LNCAP (cell line): ENCODE results near the gene PDZD2.

ENCODE experiments used
- TF ChIP-seq, protein P1 (sequence below): fragments of 450-650 bp; IDR thresholded peaks from 2 replicates; pipeline ENCODE4 v1.5.1; 2017; ENCODE audit warnings: mild to moderate bottlenecking

Gene PDZD2

DNA sequence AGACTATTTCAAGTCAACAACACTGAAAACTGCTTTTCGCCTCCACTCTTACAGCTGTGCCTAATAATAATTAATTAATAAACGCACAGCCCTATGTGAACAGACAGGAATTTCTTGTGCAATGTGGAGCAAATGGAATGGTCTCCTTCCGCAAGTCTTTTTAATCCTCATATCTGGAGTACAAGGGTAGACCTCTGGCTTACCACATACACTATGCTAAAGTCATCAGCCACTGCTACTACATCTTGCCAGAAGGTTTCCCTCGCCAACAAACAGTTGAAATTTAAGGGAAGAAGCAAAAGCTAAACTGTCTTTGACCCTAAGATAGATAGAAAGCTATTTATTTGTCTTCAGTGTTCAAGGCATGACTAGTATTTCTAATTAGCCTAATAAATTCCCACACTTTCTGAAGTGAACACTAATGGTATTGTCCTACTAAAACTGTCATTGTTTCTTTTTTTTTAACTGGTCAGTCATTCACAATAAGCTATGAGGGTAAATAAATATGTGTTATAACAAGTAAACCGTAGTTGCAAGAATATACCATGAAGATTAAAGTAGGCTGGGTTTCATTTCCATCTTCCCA is 471.3 kb downstream of the PDZD2 start:
- TF ChIP-seq, protein P1, sequence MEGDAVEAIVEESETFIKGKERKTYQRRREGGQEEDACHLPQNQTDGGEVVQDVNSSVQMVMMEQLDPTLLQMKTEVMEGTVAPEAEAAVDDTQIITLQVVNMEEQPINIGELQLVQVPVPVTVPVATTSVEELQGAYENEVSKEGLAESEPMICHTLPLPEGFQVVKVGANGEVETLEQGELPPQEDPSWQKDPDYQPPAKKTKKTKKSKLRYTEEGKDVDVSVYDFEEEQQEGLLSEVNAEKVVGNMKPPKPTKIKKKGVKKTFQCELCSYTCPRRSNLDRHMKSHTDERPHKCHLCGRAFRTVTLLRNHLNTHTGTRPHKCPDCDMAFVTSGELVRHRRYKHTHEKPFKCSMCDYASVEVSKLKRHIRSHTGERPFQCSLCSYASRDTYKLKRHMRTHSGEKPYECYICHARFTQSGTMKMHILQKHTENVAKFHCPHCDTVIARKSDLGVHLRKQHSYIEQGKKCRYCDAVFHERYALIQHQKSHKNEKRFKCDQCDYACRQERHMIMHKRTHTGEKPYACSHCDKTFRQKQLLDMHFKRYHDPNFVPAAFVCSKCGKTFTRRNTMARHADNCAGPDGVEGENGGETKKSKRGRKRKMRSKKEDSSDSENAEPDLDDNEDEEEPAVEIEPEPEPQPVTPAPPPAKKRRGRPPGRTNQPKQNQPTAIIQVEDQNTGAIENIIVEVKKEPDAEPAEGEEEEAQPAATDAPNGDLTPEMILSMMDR, result no peak

DNA sequence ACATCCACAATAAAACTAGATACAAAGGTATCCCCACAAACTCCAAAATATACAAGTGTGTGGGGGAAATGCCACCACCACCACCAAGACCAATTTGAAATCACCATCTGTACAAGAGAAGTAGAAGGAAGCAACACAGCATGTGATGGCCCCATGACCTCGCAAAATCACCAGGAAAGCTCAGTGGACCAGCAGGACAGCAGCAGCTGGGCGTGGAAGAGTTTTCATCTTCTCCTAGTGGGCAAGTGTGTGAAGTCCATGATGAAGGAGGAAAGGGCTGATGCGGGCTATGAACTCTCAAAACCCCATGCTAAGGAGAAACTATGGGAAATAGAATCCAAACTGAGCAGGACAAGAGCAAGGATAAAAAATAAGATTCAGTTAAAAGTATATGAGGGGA is 477.1 kb downstream of the PDZD2 start:
- TF ChIP-seq, protein P1, result no peak

DNA sequence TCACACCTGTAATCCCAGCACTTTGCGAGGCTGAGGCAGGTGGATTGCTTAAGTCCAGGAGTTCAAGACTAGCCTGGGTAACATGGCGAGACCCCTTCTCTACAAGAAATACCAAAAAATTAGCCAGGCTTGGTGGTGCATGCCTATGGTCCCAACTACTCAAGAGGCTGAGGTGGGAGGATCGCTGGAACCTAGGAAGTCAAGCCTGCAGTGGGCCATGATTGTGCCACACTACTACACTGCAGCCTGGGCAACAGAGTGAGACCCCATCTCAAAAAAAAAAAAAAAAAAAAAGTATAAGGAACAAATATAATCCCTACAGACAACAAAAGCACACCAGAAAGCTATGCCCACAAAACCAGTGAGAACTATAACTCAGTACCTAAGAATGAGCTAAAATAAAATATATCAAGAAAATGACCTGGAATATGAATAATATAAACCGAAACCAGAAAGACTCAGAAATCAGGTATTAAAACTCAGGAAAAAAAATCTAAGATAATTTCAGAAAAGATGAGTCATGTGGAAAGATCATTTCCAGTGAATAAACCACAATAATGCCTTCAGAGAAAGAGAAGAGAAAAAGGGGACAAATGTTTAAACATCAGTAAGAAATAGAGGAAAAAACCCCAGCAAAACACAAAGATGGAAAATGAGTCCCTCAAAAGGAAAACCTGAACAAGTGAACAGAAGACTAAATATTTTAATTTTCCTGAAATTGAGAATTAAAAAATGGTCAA is 477.8 kb downstream of the PDZD2 start:
- TF ChIP-seq, protein P1, result no peak

DNA sequence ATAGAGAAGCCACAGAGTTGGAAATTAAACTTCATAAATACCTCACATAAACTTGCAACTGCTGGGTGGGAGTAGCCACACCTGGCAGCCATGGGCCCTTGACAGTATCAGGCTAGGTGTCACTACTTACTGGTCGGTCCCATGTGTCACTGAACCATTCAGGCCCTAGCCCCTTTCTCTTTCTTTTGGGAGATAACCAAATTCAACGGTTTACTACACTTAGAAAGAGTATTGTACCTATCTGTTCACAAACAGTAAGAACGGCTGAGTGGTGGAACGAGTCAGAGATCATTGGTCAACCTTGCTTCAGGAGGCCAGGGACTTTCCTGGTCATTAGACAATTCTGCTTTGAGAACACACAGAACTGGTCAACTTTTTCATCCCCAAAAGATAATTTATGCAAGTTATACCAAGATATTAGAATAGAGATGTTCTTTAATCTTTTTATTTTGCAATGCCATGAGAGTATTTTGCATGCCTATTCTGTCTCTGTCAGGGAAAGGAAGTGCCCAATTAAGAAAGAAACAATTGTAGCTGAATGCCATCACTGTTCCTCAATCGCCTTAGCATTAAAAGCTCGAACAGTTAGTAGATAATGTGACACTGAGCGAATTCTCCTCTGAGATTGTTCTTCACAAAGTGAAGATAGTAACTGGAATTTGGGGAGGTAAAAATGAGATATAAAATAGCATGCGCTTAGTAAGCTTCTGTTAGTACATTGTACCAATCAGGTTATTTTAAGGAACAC is 484.3 kb downstream of the PDZD2 start:
- TF ChIP-seq, protein P1, result no peak

DNA sequence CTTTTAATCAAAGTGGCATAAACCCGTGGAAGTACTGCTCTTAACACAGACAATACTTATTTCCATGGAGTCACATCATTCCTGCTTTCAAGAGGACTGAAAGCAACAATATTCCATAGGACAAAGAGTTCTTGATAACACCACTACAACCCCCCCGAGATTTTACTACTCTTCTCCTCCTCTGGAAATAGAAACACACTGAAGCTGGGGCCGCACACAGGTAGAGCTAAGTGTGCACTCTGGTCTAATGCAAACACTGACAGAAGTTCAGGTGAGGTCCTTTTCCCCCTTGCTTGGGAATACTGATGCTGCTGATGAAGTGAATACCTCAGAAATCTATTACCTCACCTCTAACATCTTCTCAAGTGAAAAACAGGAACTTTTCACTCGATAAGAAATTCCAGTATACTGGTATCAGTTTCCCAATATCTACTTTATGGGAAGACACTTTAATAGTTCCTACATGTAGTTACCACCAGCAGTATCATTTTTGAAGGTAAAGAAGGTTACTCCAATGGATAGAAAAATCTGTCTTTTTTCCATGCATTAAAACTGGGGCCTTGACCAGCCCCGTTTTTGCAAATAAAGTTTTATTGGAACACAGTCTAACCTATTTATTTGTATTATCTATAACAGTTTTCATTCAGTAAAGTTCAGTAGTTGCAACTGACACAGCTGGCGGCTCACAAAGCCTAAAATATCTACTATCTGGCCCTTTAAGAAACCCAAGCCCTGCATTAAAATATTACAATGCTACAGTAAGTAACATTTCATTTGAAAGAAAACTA is 485.2 kb downstream of the PDZD2 start:
- TF ChIP-seq, protein P1, result no peak

DNA sequence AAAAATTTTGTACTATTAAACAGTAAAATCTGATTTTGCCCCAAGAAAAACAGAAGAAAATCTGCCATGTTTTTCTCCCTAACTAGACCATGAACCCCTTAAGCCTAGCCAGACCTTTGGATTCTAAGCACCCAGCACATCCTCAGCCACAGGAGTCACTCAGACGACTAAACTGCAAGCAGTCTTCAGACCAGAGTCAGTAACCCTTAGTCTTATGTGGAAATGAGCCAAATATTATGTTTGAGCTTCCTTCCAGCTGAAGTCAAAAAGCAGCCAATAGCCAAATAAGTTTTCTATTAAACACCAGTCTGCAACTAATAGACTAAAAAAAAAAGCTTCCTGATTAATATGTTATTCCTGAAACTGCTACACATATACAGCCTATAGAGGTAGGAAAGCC is 487.8 kb downstream of the PDZD2 start:
- TF ChIP-seq, protein P1, result no peak

DNA sequence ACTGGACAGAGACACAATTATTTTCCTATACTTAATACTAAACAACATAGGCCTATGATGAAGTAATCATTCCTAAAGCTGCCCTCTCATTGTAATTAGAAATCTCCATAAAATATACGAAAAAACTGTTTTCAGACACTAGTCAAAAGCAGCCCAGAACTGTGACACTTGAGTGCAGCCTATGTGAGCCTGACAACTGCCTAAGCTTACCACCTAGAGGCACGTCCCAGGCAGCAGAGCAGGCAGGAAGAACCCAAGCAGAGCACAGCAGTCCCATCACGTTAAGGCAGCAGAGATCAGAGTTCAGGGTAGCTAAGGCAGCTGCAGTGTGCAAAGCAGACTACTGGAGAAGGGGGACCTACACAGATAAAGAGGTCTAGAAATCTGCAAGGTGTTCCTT is 488.8 kb downstream of the PDZD2 start:
- TF ChIP-seq, protein P1, result no peak
